Measurements from ENCODE around the gene EDA.

- TF ChIP-seq CTCF (IDR thresholded peaks at IDR 0.05) (peak in 1 of 4 experiments; percentile 11), POLR2A (IDR thresholded peaks at IDR 0.05) (no peak)
Observed at GRCh38 chrX:70033348-70034051, 417.6 kb downstream of the EDA start.

Measured in uterus (tissue), 2 donors.